22Rv1 (cell line): ENCODE measurements around the gene LBP.

Source experiments
- CTCF ChIP-seq: fragments of 450-650 bp; IDR thresholded peaks from 2 replicates; pipeline ENCODE4 v1.5.1; 2017; ENCODE audit warnings: mild to moderate bottlenecking
- ZFX ChIP-seq: fragments of 450-650 bp; IDR thresholded peaks from 2 replicates; pipeline ENCODE4 v1.6.1; 2017; ENCODE audit warnings: antibody characterized with exemption, borderline replicate concordance

- TF ChIP-seq CTCF, result no peak
- TF ChIP-seq ZFX, result no peak
Observed at GRCh38 chr20:38307371-38308046, 38.8 kb upstream of the LBP start.
